HG03565 (cell line): ENCODE data around the gene PCNX2.
"Not testable (repeated sequence)": the region's sequence is repeated elsewhere in the genome, so short reads cannot be mapped to it uniquely, and the experiment has no call there.

Experiments used
- ATAC-seq: cut with Tn5 transposase; IDR thresholded peaks from one replicate; pipeline ENCODE4 v1.9.1; 2021; ENCODE audit warnings: mild to moderate bottlenecking, moderate library complexity; ENCODE audit not compliant: unreplicated experiment

PCNX2 gene

DNA sequence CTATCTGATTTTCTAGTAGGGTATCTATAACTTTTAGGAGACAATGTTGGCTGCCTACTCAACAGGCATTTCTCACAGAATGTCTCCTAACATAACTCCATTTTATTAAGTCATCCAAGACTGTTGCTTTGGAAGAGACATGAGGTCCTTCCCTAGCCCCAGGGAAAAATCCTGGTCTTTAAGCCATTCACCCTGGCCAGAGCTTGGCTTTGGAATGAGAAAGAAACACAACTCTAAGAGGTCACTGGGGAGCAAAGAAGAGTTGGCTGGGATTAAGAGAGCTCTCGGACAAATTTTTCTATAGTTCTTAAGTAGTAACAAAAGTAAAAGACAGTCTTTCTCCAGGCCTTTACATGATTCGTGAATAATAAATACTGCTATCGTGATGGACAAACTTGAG lies 57.9 kb downstream of the PCNX2 start:
- ATAC-seq: no peak

DNA sequence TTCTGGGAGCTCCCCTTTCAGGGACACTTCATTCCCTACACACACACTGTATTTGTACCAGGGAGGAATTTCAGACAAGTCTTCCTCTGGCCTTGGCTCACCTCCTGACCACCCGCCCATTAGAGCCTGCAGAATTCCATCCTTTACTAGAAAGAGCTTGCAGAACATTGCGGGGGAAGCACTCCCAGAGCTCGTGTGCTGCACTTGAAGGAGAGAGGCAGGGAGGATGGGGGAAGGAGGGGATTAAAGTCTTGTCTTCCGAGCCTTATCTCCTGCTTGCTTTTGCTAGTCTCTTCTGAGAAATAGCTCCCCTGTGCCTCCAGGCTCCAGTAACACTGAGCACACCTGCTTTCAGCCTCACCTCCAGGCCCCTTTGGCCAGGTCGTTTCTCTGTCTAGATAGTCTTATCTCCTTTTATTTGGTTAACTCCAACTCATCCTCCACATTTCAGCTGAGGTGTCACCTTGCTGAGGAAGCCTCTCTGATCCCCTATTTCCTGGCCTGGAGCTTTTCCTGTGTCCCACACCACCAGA lies 62.0 kb downstream of the PCNX2 start:
- no peak for ATAC-seq

DNA sequence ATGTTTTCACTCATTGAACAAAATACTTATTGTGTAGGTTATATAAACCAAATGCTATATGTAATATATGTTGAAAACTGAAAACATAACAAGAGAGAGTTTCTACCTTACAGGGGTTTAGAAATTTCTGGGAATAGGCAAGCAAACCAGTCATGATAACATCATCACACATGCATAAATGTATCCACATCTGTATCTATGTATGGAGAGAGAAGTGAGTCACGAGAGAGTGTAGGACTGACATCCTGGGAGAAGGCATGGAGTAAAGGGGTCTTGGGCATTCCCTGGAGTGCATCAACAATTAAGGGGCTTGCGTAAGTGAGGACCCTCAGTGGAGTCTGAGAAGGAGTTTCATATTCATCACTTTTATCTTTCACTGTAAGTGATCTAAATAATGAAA lies 65.5 kb downstream of the PCNX2 start:
- ATAC-seq: no peak

DNA sequence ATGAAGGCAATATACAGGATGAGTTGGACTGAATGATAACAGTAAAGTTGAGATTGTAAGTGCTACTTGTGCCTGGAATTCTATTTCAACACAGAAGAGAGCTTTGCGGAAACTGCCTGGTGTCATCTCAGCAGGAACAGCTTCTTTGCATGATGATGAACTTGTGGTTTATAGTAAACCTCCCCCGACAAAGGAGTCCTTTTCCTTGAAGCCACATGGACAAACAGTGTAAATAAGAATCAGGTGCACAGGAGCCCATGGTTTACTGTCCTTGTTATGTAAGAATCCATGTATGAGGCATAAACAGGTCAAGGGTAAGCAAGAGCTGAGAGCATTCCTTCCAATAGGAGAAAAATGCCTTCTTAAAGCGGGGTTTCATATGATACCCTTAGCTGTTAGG lies 66.2 kb downstream of the PCNX2 start:
- no peak for ATAC-seq

DNA sequence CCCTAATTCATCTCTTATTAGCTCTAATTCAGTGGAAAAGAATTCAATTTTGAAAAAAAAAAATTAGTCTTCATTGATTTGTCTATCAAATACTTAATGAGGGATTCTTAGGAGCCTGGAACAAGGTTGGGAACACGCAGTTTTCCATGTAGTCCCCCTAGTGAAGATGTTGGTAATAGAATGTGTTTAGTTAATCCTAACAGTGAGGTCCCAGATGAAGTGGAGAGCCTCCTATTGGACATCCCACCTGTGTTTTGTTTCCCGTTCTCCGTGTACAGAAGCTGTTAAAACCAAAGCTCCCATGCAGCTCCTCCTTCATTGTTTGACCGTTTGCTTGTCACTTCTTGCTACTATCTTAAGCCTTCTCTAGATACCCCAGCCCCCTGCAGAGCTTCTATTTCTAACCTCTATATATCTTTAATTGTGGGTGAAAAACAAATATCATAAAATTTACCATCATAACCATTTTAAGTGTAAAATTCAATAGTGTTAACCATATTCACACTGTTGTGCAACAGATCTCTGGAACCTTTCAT lies 67.5 kb downstream of the PCNX2 start:
- ATAC-seq: no peak

DNA sequence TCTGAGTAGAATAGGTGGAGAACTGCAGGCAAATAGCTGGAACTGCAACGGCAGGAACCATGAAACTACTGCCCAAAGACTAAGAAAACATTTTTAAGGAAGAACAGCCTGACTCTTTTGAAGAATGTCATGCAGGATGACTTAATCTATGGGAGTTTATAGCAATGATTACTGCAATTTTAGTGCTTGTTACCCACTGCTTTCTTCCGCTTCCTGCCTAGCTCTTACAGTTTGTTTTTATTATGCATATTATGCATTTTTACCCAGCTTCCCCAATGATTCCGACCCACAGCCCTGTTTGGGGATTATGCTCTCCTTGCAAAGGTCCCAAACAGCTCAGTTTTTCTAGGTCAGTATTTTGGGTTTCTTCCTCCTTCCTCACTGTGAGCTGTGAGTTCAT lies 71.2 kb downstream of the PCNX2 start:
- ATAC-seq: no peak

DNA sequence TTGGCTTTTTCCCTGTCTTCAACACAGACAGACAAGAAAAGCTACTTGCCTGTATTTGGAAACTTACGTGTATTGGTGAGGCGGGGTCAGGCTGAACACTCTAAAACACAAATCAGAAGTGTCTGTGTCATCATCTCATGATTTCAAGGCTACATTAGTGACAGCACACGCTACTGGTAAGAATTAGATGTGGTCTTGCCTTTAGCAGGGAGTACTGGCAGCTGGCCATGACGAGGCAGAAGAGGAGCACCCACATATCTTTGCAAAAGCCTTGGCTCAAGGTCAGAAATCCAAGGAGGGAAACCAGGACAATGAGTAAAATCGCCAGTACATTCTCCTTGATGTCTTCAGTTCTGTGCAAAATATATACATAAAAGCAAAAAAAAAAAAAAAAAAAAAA lies 77.7 kb downstream of the PCNX2 start:
- ATAC-seq: no peak

DNA sequence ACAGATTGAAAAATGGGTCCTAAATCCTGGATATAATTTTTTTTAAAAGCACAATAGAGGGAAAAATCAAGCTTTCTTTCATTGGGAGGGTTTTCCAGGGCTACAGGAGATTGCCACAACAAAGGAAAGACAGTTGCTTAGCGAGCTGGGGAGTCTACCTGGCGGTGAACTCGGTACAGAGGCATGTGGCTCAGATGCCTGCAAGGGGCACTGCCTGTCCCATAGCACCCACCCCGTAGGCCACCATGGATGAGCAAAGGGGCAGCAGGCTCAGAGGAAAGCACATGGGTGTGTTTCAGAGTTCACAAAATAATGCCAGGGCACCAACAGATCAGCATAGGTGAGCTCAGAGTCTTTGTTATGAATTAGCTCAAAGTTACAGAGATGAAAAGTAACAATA lies 79.5 kb downstream of the PCNX2 start:
- no peak for ATAC-seq

DNA sequence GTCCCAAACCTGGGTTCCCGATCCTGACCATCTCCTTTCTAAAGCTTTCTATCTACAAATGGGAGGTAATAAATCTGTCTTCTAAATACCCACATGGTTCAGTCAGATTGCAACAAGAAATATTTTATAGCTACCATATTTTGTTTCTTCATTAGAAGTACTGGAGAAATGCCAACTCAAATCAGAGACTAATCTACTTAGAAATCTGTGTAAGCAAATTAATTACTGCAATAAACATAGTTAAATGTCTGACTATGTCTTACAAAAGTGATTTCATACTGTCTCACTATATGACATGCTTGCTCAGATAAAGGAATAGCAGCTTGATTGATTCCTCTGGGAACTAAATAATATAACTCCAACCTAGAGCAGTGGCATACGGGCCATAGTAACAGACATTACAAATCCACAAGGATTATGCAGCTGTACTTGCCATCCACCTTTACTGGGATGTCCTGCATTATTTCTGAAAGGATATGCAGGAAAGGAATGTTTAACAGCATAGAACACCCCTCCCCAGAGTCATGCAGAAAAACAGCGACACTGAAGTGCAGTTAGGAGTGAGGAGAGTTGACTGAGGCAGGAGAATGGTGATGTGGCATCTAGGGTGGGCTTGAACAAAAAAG lies 80.3 kb downstream of the PCNX2 start:
- no peak for ATAC-seq

DNA sequence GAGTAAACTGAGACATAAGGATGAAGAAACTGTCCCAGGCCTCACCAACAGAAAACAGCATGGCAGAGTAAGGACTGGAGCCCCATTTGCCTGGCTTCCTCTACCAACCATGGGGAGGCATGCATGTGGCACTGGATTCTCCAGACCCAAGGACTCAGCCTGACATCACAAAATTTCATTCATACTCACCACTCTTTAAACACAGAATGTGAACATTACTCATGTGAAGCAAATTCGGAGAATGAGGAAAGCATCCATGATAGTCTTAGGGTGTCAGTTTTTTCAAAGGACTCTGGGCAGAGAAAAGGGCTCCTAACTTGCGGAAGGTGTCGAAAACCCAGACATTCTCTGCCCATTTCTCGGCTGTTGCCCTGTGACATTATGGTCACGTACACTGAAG lies 83.9 kb downstream of the PCNX2 start:
- no peak for ATAC-seq

DNA sequence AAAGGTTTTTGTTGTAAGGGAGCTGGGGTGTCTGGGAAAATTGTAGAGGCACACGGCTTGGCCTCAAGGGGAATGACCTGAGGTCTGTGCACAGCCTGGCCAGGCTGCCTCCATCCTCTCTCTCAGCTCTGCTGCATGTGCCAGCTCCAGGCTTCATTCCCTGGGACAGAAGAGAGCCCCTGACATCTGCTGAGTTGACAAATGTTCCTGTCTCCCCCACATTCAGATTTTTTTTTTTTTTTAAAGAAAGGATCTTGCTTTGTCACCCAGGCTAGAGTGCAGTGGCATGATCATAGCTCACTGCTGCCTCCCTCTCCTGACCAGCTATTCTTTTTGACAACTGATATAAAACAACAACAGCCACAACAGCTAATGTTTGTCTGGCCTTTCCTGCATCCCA lies 84.4 kb downstream of the PCNX2 start:
- no peak for ATAC-seq

DNA sequence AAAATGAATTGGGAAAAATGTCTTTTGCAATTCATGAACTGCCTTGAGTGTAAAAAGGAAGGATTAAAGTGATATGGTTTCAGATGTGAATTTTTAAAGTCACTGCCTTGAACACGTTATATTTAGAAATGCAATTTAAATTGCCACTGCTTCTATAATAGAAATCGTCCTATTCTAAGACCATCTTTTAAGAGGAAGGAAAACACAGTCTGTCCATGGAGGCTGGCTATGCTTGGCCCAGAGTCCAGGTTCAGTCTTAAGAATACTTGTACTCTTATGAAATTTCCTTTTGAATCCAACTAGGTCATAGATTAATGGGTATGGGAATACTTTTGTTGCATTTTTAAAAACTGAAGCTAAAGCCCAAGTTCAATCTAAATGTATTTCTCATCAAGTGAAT lies 86.0 kb downstream of the PCNX2 start:
- ATAC-seq: no peak

DNA sequence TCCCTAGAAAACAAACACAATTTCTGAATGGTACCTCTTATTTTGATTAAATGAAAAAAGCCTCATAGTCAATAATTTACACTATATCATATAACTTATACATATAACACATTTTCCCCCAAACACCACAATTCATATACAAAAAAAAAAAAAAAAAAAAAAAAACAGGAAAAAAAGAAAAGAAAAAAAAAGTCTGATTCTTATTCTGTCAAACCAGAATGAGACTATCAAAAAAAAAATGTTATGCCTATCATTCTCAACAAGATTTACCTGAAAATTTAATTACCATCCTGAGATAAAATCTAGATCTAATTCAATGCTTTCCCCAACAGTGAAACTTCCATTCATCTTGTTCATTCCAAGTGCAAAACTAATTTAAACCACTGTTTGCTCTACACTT lies 86.8 kb downstream of the PCNX2 start:
- no peak for ATAC-seq

DNA sequence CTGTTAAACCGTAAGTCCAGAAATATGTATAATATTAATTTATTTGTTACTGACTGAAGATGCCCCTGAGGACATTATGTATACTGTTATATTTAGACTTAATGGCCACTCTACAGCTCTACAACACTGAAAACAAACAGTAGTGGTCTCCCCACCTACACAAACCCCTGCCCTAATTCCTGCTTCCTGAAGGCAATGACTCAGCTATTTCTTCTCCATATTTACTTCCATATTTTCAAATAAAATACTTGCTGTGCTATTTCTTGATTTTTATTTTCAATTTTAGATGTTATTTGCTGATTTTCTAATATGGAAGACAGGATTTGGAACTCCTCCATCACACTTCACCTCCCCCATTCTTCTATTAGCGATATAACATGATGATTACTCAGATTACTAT lies 97.6 kb downstream of the PCNX2 start:
- ATAC-seq: no peak

DNA sequence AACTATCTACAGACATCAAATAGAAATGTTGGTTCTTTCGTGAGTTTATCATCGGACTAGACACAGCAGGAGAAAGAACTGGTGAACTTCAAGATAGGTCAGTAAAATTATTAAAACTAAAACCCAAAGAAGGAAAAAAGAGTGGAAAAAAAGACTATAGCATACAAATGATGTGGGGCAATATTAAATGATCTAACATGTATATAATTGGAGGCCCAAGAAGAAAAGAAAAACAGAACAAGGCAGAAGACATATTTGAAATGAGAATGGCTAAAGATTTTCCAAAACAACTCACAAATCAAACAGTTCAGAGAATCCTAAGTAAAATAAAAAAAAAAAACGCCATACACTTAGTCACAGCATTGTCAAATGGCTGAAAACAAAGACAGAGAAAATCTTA lies 101.8 kb downstream of the PCNX2 start:
- no peak for ATAC-seq

DNA sequence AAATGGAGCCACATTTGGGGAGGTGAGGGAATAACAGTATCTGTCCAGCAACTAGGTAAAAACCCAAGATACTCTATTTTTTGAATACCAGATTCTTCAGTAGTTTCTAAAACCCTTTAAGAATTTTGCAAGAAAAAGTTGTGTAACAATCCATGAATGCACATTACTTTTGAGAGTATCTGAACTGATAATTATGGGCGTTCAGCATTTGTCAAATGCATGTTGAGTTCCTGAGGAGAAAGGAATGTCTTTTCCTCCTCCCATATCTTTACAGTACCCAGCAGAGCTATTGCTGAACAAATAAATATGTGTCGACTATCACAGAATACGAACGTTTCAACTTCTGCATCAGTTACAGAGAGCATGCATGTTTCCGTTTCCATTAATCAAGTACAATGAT lies 104.5 kb downstream of the PCNX2 start:
- no peak for ATAC-seq

DNA sequence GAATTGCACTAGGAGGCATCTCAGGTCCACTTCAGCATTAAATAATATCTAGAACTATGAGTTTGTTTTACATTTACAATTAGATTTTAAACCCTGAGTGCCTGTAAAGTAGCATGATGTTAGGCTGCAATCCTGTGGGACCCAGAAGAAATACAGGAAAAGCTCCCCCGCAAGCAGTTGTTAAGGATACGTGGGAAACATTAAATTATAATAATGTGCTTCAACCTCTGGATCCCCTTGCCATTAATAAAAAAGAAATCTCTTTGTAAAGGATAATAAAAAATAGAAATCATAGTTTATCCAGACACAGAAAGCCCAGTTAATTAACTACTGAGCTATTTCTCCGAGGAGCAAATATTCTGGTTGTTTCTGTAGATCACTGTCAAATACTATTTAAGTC lies 106.0 kb downstream of the PCNX2 start:
- no peak for ATAC-seq

DNA sequence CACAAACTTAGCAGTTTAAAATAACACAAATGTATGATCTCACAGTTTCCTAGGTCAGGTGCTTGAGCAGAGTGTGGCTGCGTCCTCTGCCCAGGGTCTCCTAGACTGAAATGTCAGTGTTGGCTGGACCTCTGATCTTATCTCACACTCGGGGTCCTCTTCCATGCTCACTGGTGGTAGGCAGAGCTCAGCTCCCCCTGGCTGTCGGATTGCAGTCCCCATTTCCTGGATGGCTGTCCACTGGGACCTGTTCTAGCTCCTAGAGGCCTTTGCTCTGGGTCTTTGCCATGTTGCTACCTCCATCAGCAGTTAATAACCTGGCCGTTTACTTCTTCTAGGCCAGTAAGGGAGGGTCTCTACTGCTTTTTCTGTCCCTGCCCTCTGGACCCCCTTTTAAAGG lies 107.5 kb downstream of the PCNX2 start:
- no peak for ATAC-seq

DNA sequence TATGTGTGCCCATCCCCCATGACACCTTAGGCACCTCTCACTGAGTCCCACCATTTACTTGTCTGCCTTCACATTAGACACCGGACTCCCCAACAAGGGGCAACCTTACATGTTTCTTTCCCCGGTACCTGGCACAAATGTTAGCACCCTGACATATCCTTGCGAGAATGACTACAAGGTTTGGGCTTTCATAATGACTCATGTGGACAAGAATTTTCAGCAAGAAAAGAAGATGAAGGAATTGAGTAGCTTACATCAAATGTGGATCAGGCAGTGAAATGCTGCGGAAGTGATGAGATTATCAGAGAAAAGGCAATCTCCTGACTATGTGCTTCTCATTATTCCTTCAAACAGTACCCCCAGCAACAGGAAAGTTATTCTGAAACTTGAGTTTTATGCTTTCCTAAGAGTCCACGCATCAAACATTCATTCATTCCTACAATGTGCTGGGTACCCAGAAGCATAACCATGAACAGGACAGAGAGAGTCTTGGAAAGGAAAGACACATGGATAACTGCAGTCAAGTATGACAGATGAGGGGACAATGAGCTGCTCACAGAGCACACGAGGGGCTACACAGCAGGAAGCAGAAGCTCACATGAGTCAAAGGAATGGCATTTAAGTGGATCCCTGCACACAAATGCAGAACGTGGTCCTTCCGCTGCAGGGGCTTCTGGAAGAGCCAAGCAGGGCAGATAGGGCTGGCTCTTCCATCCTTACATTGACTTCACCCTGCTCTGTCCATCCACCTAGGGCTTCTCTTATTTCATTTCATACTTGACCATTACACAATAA lies 112.1 kb downstream of the PCNX2 start:
- ATAC-seq: no peak

DNA sequence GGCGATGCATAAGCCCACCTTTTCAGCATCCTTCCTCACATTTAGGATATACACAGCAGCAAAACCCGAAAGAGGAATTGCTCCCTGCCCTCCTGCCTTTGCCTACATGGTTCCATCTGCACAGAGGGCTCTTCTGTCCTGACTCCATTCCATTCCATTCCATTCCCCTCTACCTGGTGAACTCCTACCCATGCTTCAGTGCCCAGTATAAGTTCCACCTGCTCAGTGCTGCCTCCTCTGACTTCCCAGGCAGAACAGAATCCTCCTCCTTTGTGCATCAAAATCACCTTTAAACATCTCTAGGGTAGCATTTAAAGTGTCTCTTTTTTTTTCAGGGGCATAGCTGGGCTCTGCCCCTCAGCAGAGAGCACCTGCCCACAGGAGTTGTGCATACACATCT lies 112.9 kb downstream of the PCNX2 start:
- no peak for ATAC-seq

DNA sequence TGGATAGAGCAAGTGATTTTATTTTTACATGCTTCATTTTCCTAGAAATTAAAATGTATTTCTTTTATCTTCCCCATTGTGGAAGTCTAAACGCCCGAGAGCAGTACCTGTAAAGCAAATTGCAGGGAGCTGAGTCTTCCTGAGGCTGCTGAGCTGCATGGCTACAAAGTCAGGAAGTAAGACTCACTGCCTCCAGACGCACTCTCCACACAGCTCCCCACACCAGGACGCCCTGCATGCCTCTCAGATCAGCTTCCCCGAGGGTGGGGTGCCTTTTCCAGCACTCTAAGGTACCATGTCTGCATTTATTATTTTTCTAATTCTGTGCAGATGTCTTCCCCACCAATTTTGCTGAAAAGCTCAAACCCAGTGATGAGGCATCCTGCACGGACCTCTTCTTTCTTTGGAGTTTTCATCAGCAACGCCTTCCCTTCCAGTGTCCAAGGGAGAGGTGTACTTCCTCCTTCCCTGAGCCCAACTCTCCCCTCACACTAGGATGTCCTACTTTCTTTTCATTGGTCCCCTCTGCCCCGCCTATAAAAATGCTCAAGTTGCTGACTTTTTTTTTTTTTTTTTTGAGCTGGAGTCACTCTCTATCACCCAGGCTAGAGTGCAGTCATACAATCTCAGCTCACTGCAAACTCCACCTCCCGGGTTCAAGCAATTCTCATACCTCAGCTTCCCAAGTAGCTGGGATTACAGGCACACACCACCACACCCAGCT lies 114.7 kb downstream of the PCNX2 start:
- ATAC-seq: no peak

DNA sequence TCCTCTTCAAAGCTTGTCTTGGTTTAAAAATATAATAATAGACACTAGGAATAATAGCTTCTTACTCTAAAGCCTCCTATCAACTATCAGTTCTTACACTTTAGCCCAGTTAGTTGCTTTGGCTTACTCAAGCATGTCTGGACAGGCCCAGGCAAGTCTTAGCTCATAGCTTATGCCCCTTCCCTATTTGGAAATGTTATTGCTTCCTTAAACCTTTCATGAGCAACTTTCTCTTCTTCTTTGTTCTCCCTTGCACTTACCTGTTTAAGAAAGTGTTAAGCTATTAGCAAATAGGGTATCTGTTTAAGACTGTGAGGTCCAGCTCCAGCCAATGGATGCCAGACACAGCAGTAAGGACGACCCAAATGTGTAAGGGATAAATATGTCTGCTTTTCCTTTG lies 115.9 kb downstream of the PCNX2 start:
- not testable (repeated sequence) for ATAC-seq
